Ishikawa (cell line): ENCODE data around the gene DLL1.

ENCODE experiments used
- CEBPB ChIP-seq: IDR thresholded peaks from 2 replicates; pipeline ENCODE4 v1.6.1; 2012
- CREB1 ChIP-seq: IDR thresholded peaks from 2 replicates; pipeline ENCODE4 v1.6.1; 2012; ENCODE audit warnings: low read depth
- EGR1 ChIP-seq: IDR thresholded peaks from 2 replicates; pipeline ENCODE4 v1.6.1; 2012
- EP300 ChIP-seq: IDR thresholded peaks from 2 replicates; pipeline ENCODE4 v1.6.1; 2012; ENCODE audit warnings: borderline replicate concordance
- FOXM1 ChIP-seq: IDR thresholded peaks from 2 replicates; pipeline ENCODE4 v1.6.1; 2012; ENCODE audit warnings: low read depth, borderline replicate concordance
- MAX ChIP-seq: IDR thresholded peaks from 2 replicates; pipeline ENCODE4 v1.6.1; 2012
- NFIC ChIP-seq: IDR thresholded peaks from 2 replicates; pipeline ENCODE4 v1.6.1; 2012
- RAD21 ChIP-seq: IDR thresholded peaks from 2 replicates; pipeline ENCODE4 v1.6.1; 2012; ENCODE audit warnings: low read depth
- REST ChIP-seq: IDR thresholded peaks from 2 replicates; pipeline ENCODE4 v1.6.1; 2012; ENCODE audit warnings: low read depth, mild to moderate bottlenecking
- TAF1 ChIP-seq: IDR thresholded peaks from 2 replicates; pipeline ENCODE4 v1.6.1; 2012; ENCODE audit warnings: low read depth, mild to moderate bottlenecking
- TCF12 ChIP-seq: IDR thresholded peaks from 2 replicates; pipeline ENCODE4 v1.6.1; 2012; ENCODE audit warnings: low read depth
- TEAD4 ChIP-seq: IDR thresholded peaks from 2 replicates; pipeline ENCODE4 v1.6.1; 2012
- USF1 ChIP-seq: IDR thresholded peaks from 2 replicates; pipeline ENCODE4 v1.6.1; 2012
- YY1 ChIP-seq: IDR thresholded peaks from 2 replicates; pipeline ENCODE4 v1.6.1; 2012; ENCODE audit warnings: low read depth
- ZBTB7A ChIP-seq: IDR thresholded peaks from 2 replicates; pipeline ENCODE4 v1.6.1; 2012; ENCODE audit warnings: low read depth

DLL1 gene

GRCh38 chr6:170273191-170273590, 17.7 kb downstream of the DLL1 start:
- TF ChIP-seq TEAD4 (no peak), TAF1 (no peak), TCF12 (no peak), MAX (no peak), CREB1 (no peak), FOXM1 (no peak), REST (no peak), EP300 (no peak), ZBTB7A (no peak)

GRCh38 chr6:170272341-170273065, 18.4 kb downstream of the DLL1 start:
- TF ChIP-seq TEAD4 (no peak), REST (no peak), MAX (no peak), EGR1 (no peak), YY1 (no peak), ZBTB7A (no peak), TAF1 (no peak), RAD21 (no peak), USF1 (no peak), CREB1 (no peak), TCF12 (no peak), EP300 (no peak), NFIC (no peak), FOXM1 (no peak), CEBPB (no peak)

GRCh38 chr6:170271771-170272314, 19.0 kb downstream of the DLL1 start:
- TF ChIP-seq FOXM1 (no peak), MAX (no peak), CEBPB (no peak), USF1 (no peak), EP300 (no peak), NFIC (no peak), RAD21 (no peak), TAF1 (no peak), TCF12 (no peak), YY1 (no peak), ZBTB7A (no peak), REST (no peak), EGR1 (no peak), CREB1 (no peak)

GRCh38 chr6:170270984-170271593, 19.8 kb downstream of the DLL1 start:
- TF ChIP-seq FOXM1 (no peak), TCF12 (no peak)
